DND-41 (cell line): ENCODE measurements around the gene HLF.

ENCODE experiments used
- ATAC-seq: fragments of 200-7000 bp; cut with Tn5 transposase; 3 replicates; pipeline ENCODE4 v1.9.1; 2021; ENCODE audit warnings: low read depth; ENCODE audit not compliant: insufficient read depth
- DNase-seq: peaks from one replicate; pipeline ENCODE4 v3.0.0-alpha.2; 2020
- H2AFZ ChIP-seq: 2 replicates; pipeline ENCODE4 v1.6.0; 2012; ENCODE audit warnings: low read depth, low read length
- H3K27ac ChIP-seq: 2 replicates; pipeline ENCODE4 v1.5.1; 2012; ENCODE audit warnings: low read length, inconsistent platforms
- H3K27me3 ChIP-seq: fragments of 200-600 bp; sonication (generic); 2 replicates; pipeline ENCODE4 v1.6.0; 2012; ENCODE audit warnings: low read length, mild to moderate bottlenecking, inconsistent platforms; ENCODE audit not compliant: insufficient read depth, poor library complexity
- H3K36me3 ChIP-seq: 2 replicates; pipeline ENCODE4 v1.5.1; 2012; ENCODE audit warnings: low read length, inconsistent platforms; ENCODE audit not compliant: insufficient read depth
- H3K4me1 ChIP-seq: 2 replicates; pipeline ENCODE4 v1.5.1; 2012; ENCODE audit warnings: mild to moderate bottlenecking, low read length; ENCODE audit not compliant: insufficient read depth
- H3K4me2 ChIP-seq: 2 replicates; pipeline ENCODE4 v1.6.0; 2012; ENCODE audit warnings: mild to moderate bottlenecking, moderate library complexity, low read length, inconsistent platforms; ENCODE audit not compliant: insufficient read depth
- H3K4me3 ChIP-seq, 2 experiments: fragments of 200-600 bp in 1 of 2; shearing (Covaris generic) in 1 of 2; 2 replicates each; pipeline ENCODE4 v1.5.1; 2012 to 2016; ENCODE audit warnings: inconsistent platforms in 2 of 2, low read length in 2 of 2, mild to moderate bottlenecking in 2 of 2, low read depth in 1 of 2, moderate library complexity in 1 of 2
- H3K79me2 ChIP-seq: 2 replicates; pipeline ENCODE4 v1.6.0; 2012; ENCODE audit warnings: low read length, inconsistent platforms; ENCODE audit not compliant: insufficient read depth
- H3K9ac ChIP-seq: 2 replicates; pipeline ENCODE4 v1.6.0; 2012; ENCODE audit warnings: low read depth, mild to moderate bottlenecking, inconsistent platforms, low read length, moderate library complexity
- H3K9me3 ChIP-seq: 2 replicates; pipeline ENCODE4 v1.5.1; 2012; ENCODE audit warnings: low read length, moderate library complexity, mild to moderate bottlenecking, inconsistent platforms; ENCODE audit not compliant: insufficient read depth, severe bottlenecking
- H4K20me1 ChIP-seq: 2 replicates; pipeline ENCODE4 v1.6.0; 2012; ENCODE audit warnings: low read length; ENCODE audit not compliant: insufficient read depth
- EZH2 ChIP-seq: IDR thresholded peaks from 3 replicates; pipeline ENCODE4 v1.6.1; 2012; ENCODE audit warnings: borderline replicate concordance, low read depth, mild to moderate bottlenecking, moderate library complexity, low read length, inconsistent platforms; ENCODE audit not compliant: severe bottlenecking
- TF ChIP-seq, protein P1 (sequence below): IDR thresholded peaks from 2 replicates; pipeline ENCODE4 v1.5.1; 2012; ENCODE audit warnings: borderline replicate concordance, low read length, moderate library complexity, mild to moderate bottlenecking; ENCODE audit not compliant: poor library complexity, severe bottlenecking; ENCODE audit errors: extremely low read depth

Gene HLF

DNA sequence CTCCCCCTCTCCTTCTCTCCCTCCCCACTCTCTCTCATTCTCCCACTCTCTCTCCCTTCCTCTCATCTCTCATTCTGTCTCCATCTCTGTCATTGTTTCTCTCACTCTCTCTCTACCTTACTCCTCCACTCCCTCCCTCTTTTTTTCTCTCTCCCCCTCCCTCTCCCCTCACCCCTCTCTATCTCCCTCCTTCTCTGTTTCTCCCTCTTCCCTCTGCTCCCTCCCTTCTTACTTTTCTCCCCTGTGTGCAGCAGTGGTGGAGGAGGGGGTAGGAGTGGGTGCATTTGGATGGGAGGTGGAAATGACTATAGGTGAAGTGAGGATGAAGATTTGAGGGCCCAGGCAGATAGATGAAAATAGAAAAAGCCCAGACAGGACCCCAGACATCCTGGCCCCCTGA is 70.9 kb downstream of the HLF start:
- ATAC-seq (no peak), DNase-seq (no peak)
- Histone ChIP-seq H3K4me3 (no peak overlapping the region), H3K36me3 (no peaks in the 10 kb centered on the region), H3K4me2 (no peak overlapping the region), H3K9me3 (no peaks in the 10 kb centered on the region), H3K27me3 (no peaks in the 10 kb centered on the region), H2AFZ (no peak overlapping the region), H4K20me1 (no peaks in the 10 kb centered on the region), H3K4me1 (no peaks in the 10 kb centered on the region), H3K27ac (no peak overlapping the region), H3K9ac (no peak overlapping the region), H3K79me2 (no peaks in the 10 kb centered on the region)
- TF ChIP-seq, protein P1, sequence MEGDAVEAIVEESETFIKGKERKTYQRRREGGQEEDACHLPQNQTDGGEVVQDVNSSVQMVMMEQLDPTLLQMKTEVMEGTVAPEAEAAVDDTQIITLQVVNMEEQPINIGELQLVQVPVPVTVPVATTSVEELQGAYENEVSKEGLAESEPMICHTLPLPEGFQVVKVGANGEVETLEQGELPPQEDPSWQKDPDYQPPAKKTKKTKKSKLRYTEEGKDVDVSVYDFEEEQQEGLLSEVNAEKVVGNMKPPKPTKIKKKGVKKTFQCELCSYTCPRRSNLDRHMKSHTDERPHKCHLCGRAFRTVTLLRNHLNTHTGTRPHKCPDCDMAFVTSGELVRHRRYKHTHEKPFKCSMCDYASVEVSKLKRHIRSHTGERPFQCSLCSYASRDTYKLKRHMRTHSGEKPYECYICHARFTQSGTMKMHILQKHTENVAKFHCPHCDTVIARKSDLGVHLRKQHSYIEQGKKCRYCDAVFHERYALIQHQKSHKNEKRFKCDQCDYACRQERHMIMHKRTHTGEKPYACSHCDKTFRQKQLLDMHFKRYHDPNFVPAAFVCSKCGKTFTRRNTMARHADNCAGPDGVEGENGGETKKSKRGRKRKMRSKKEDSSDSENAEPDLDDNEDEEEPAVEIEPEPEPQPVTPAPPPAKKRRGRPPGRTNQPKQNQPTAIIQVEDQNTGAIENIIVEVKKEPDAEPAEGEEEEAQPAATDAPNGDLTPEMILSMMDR: no peak
- TF ChIP-seq EZH2: no peak

DNA sequence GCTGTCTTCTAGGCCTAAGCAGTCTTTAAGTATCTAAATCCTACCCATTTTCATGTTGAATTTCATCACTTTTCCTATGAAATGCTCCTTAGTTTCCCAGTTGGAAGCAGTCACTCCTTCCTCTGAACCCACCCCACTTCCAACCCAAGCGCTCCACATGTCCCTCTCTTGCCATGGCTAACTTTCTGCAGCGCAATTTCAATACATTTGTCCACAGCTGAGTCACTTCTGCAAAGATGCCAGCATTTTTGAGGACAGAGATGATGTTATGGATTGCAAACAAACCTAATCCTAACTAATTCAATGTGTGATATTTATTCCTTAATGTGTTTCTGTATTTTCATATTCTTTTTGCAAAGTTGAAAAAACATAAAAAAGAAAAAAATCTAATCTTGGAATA is 71.7 kb downstream of the HLF start:
- ATAC-seq (no peak), DNase-seq (no peak)
- Histone ChIP-seq H3K79me2 (no peaks in the 10 kb centered on the region), H3K27ac (no peak overlapping the region), H3K36me3 (no peaks in the 10 kb centered on the region), H3K9me3 (no peaks in the 10 kb centered on the region), H3K4me2 (no peak overlapping the region), H3K9ac (no peak overlapping the region), H3K27me3 (no peaks in the 10 kb centered on the region), H4K20me1 (no peaks in the 10 kb centered on the region), H2AFZ (no peak overlapping the region), H3K4me3 (no peak overlapping the region), H3K4me1 (no peaks in the 10 kb centered on the region)
- TF ChIP-seq EZH2: no peak
- TF ChIP-seq, protein P1: no peak

DNA sequence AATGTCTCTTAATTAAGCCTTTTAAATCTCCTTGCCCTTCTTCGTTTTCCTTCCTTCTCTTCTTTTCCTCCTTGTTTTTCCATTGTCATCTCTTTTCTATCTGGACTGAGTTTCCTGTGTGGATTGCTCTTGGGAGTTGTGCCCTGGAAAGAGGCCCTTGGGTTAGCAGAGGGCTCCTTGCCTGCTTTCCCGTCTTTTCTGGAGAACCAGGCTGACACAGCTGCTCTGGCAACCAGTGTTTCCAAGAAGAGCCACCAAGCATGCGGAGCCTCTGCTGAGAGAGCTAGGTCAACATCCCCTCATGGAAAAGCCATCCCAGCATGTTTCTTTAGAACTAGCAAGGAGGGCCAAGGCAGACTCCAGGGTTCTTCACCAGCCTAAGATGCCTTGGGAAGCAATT is 75.4 kb downstream of the HLF start:
- no peak for DNase-seq
- TF ChIP-seq EZH2: no peak
- TF ChIP-seq, protein P1: no peak
- Histone ChIP-seq H3K27ac (no peak overlapping the region), H3K27me3 (no peaks in the 10 kb centered on the region), H4K20me1 (no peaks in the 10 kb centered on the region), H2AFZ (no peak overlapping the region), H3K4me2 (no peak overlapping the region), H3K9me3 (no peaks in the 10 kb centered on the region), H3K4me3 (no peak overlapping the region), H3K79me2 (no peaks in the 10 kb centered on the region), H3K4me1 (peaks cover 34% of the 10 kb centered on the region), H3K9ac (no peak overlapping the region), H3K36me3 (no peaks in the 10 kb centered on the region)
- ATAC-seq: no peak

DNA sequence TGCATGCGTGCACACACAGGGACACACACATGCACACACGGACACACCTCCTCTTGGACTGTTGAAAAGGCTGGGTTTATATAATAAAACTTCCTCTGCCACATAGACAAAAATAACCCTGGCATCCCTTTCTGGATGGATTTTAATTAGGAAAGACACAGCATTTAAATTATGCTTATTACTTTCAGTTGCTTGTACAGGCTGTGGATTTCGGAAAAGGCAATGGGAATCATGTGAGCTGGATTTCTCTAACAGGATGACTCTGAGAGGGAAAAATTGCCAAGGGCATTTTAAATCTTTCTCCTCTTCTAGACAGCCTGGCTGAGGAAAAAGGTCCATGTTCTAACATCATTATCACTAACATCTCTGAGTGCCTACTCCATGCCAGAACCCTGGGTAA is 75.9 kb downstream of the HLF start:
- Histone ChIP-seq H3K27ac (no peak overlapping the region), H3K9ac (no peak overlapping the region), H3K27me3 (no peaks in the 10 kb centered on the region), H3K36me3 (no peaks in the 10 kb centered on the region), H2AFZ (no peak overlapping the region), H3K4me1 (peaks cover 39% of the 10 kb centered on the region), H4K20me1 (no peaks in the 10 kb centered on the region), H3K4me2 (no peak overlapping the region), H3K9me3 (no peaks in the 10 kb centered on the region), H3K79me2 (no peaks in the 10 kb centered on the region), H3K4me3 (no peak overlapping the region)
- DNase-seq (no peak), ATAC-seq (no peak)
- TF ChIP-seq EZH2: no peak
- TF ChIP-seq, protein P1: no peak
